Activated T-helper 17 cell treated with anti-CD3 and anti-CD28 coated beads, Interleukin-2, amount 50 U/mL, for 72 hours (primary cell): ENCODE data around the gene VDR. TPM values are rescaled to one million over a fixed set of nuclear protein-coding genes. Genes with fewer than 3 reads are reported as not detected.

Experiments used
- ATAC-seq: fragments of 150-1000 bp; cut with Tn5 transposase; replicated peaks from 2 replicates; pipeline ENCODE4 v1.10.0; 2021; ENCODE audit warnings: mild to moderate bottlenecking, moderate library complexity
- H3K27ac Mint-ChIP-seq: one replicate; pipeline ENCODE4 v1.8.0; 2022; ENCODE audit warnings: mixed read lengths
- H3K27me3 Mint-ChIP-seq: one replicate; pipeline ENCODE4 v1.8.0; 2022; ENCODE audit warnings: mixed read lengths
- H3K36me3 Mint-ChIP-seq: one replicate; pipeline ENCODE4 v1.8.0; 2022; ENCODE audit warnings: low read depth, mild to moderate bottlenecking, mixed read lengths
- H3K4me1 Mint-ChIP-seq: one replicate; pipeline ENCODE4 v1.8.0; 2022; ENCODE audit warnings: mixed read lengths
- H3K4me3 Mint-ChIP-seq: one replicate; pipeline ENCODE4 v1.8.0; 2022; ENCODE audit warnings: mild to moderate bottlenecking, mixed read lengths
- H3K9me3 Mint-ChIP-seq: one replicate; pipeline ENCODE4 v1.8.0; 2022; ENCODE audit warnings: mixed read lengths
- total RNA-seq, 2 donors: library from RNA; stranded (reverse); gene quantifications; one replicate each; pipeline ENCODE4 v1.2.3, GENCODE V29; 2022

Gene VDR
- total RNA-seq, 2 donors from 2014 or later: 70.9 to 182 TPM

GRCh38 chr12:47940773-47941474 lies 36.1 kb upstream of the VDR start:
- H3K4me1 Mint-ChIP-seq: peaks cover 9% of the 10 kb centered on the region
- H3K4me3 Mint-ChIP-seq: no peak overlapping the region
- H3K27me3 Mint-ChIP-seq: peaks cover 9% of the 10 kb centered on the region
- H3K36me3 Mint-ChIP-seq: no peaks in the 10 kb centered on the region
- H3K27ac Mint-ChIP-seq: peak overlapping the region; percentile 56
- no peaks in the 10 kb centered on the region for H3K9me3 Mint-ChIP-seq
- ATAC-seq: no peak

- peaks cover 9% of the 10 kb centered on the region for H3K4me1 Mint-ChIP-seq
- H3K36me3 Mint-ChIP-seq: no peaks in the 10 kb centered on the region
- no peak for ATAC-seq
- no peak overlapping the region for H3K27ac Mint-ChIP-seq
- H3K27me3 Mint-ChIP-seq: peaks cover 9% of the 10 kb centered on the region
- no peaks in the 10 kb centered on the region for H3K9me3 Mint-ChIP-seq
- H3K4me3 Mint-ChIP-seq: no peak overlapping the region
Measured at GRCh38 chr12:47939009-47939601, 34.3 kb upstream of the VDR start.

- H3K36me3 Mint-ChIP-seq: no peaks in the 10 kb centered on the region
- H3K4me1 Mint-ChIP-seq: peaks cover 9% of the 10 kb centered on the region
- no peak overlapping the region for H3K27ac Mint-ChIP-seq
- no peak for ATAC-seq
- H3K27me3 Mint-ChIP-seq: peaks cover 9% of the 10 kb centered on the region
- H3K9me3 Mint-ChIP-seq: no peaks in the 10 kb centered on the region
- H3K4me3 Mint-ChIP-seq: no peak overlapping the region
Measured at GRCh38 chr12:47938594-47938993, 33.8 kb upstream of the VDR start.

GRCh38 chr12:47938093-47938492 lies 33.3 kb upstream of the VDR start:
- Mint-ChIP-seq H3K4me1 (peaks cover 9% of the 10 kb centered on the region), H3K9me3 (no peaks in the 10 kb centered on the region), H3K36me3 (no peaks in the 10 kb centered on the region), H3K27ac (no peak overlapping the region), H3K4me3 (no peak overlapping the region), H3K27me3 (peaks cover 9% of the 10 kb centered on the region)
- no peak for ATAC-seq

GRCh38 chr12:47935184-47935583 lies 30.4 kb upstream of the VDR start:
- no peak for ATAC-seq

GRCh38 chr12:47931187-47931586 lies 26.4 kb upstream of the VDR start:
- Mint-ChIP-seq H3K27ac (no peak overlapping the region), H3K4me1 (no peaks in the 10 kb centered on the region), H3K9me3 (no peaks in the 10 kb centered on the region), H3K36me3 (no peaks in the 10 kb centered on the region), H3K4me3 (no peak overlapping the region), H3K27me3 (peaks cover 4% of the 10 kb centered on the region)
- no peak for ATAC-seq

More at GRCh38 chr12:47935184-47935583, 30.4 kb upstream of the VDR start:
- no peaks in the 10 kb centered on the region for H3K4me1 Mint-ChIP-seq
- H3K27ac Mint-ChIP-seq: no peak overlapping the region
- H3K36me3 Mint-ChIP-seq: no peaks in the 10 kb centered on the region
- H3K9me3 Mint-ChIP-seq: no peaks in the 10 kb centered on the region
- no peak overlapping the region for H3K4me3 Mint-ChIP-seq
- H3K27me3 Mint-ChIP-seq: peaks cover 4% of the 10 kb centered on the region

GRCh38 chr12:47930634-47931033 lies 25.8 kb upstream of the VDR start:
- ATAC-seq: no peak

GRCh38 chr12:47927346-47927745 lies 22.6 kb upstream of the VDR start:
- Mint-ChIP-seq H3K4me3 (no peak overlapping the region), H3K27me3 (peaks cover 11% of the 10 kb centered on the region), H3K27ac (no peak overlapping the region), H3K4me1 (no peaks in the 10 kb centered on the region), H3K9me3 (no peaks in the 10 kb centered on the region), H3K36me3 (no peaks in the 10 kb centered on the region)
- ATAC-seq: no peak

More at GRCh38 chr12:47930634-47931033, 25.8 kb upstream of the VDR start:
- no peak overlapping the region for H3K27ac Mint-ChIP-seq
- no peaks in the 10 kb centered on the region for H3K36me3 Mint-ChIP-seq
- H3K27me3 Mint-ChIP-seq: peaks cover 4% of the 10 kb centered on the region
- no peaks in the 10 kb centered on the region for H3K4me1 Mint-ChIP-seq
- H3K4me3 Mint-ChIP-seq: no peak overlapping the region
- H3K9me3 Mint-ChIP-seq: no peaks in the 10 kb centered on the region

GRCh38 chr12:47921907-47922306 lies 17.1 kb upstream of the VDR start:
- H3K36me3 Mint-ChIP-seq: no peaks in the 10 kb centered on the region
- no peaks in the 10 kb centered on the region for H3K9me3 Mint-ChIP-seq
- peaks cover 7% of the 10 kb centered on the region for H3K27me3 Mint-ChIP-seq
- H3K27ac Mint-ChIP-seq: no peak overlapping the region
- H3K4me1 Mint-ChIP-seq: no peaks in the 10 kb centered on the region
- no peak for ATAC-seq
- H3K4me3 Mint-ChIP-seq: no peak overlapping the region

GRCh38 chr12:47920913-47921312 lies 16.1 kb upstream of the VDR start:
- Mint-ChIP-seq H3K9me3 (no peaks in the 10 kb centered on the region), H3K4me1 (no peaks in the 10 kb centered on the region), H3K4me3 (no peak overlapping the region), H3K27me3 (peaks cover 7% of the 10 kb centered on the region), H3K36me3 (no peaks in the 10 kb centered on the region), H3K27ac (no peak overlapping the region)
- no peak for ATAC-seq

- no peaks in the 10 kb centered on the region for H3K27me3 Mint-ChIP-seq
Measured at GRCh38 chr12:47913081-47913480, 8.3 kb upstream of the VDR start.

GRCh38 chr12:47912556-47912955 lies 7.8 kb upstream of the VDR start:
- Mint-ChIP-seq H3K27me3 (no peaks in the 10 kb centered on the region), H3K9me3 (no peaks in the 10 kb centered on the region), H3K27ac (no peak overlapping the region), H3K4me1 (no peaks in the 10 kb centered on the region), H3K36me3 (no peaks in the 10 kb centered on the region), H3K4me3 (no peak overlapping the region)
- no peak for ATAC-seq

More at GRCh38 chr12:47913081-47913480, 8.3 kb upstream of the VDR start:
- H3K9me3 Mint-ChIP-seq: no peaks in the 10 kb centered on the region
- no peak for ATAC-seq
- no peak overlapping the region for H3K27ac Mint-ChIP-seq
- H3K4me1 Mint-ChIP-seq: no peaks in the 10 kb centered on the region
- no peak overlapping the region for H3K4me3 Mint-ChIP-seq
- H3K36me3 Mint-ChIP-seq: no peaks in the 10 kb centered on the region

GRCh38 chr12:47910981-47911380 lies 6.2 kb upstream of the VDR start:
- no peaks in the 10 kb centered on the region for H3K9me3 Mint-ChIP-seq
- H3K27ac Mint-ChIP-seq: no peak overlapping the region
- H3K27me3 Mint-ChIP-seq: peaks cover 3% of the 10 kb centered on the region
- ATAC-seq: no peak
- H3K4me3 Mint-ChIP-seq: no peak overlapping the region
- H3K4me1 Mint-ChIP-seq: no peaks in the 10 kb centered on the region
- no peaks in the 10 kb centered on the region for H3K36me3 Mint-ChIP-seq

GRCh38 chr12:47910486-47910885 lies 5.7 kb upstream of the VDR start:
- ATAC-seq: no peak
- Mint-ChIP-seq H3K9me3 (no peaks in the 10 kb centered on the region), H3K4me1 (no peaks in the 10 kb centered on the region), H3K4me3 (no peak overlapping the region), H3K36me3 (no peaks in the 10 kb centered on the region), H3K27me3 (peaks cover 3% of the 10 kb centered on the region), H3K27ac (no peak overlapping the region)

GRCh38 chr12:47909839-47910465 lies 5.2 kb upstream of the VDR start:
- Mint-ChIP-seq H3K27me3 (peaks cover 3% of the 10 kb centered on the region), H3K4me3 (no peak overlapping the region), H3K9me3 (no peaks in the 10 kb centered on the region), H3K4me1 (no peaks in the 10 kb centered on the region), H3K36me3 (no peaks in the 10 kb centered on the region), H3K27ac (no peak overlapping the region)
- ATAC-seq: no peak
